GM23338 (cell line): ENCODE measurements around the gene HP. TPM values are rescaled to one million over a fixed set of nuclear protein-coding genes. Genes with fewer than 3 reads are reported as not detected.
"Not testable (repeated sequence)": the region's sequence is repeated elsewhere in the genome, so short reads cannot be mapped to it uniquely, and the experiment has no call there.

Source experiments
- ATAC-seq: fragments of 200-7000 bp; cut with Tn5 transposase; 3 replicates; pipeline ENCODE4 v1.9.1; 2020
- DNase-seq: peaks from one replicate; pipeline ENCODE4 v3.0.0-alpha.2; 2015; ENCODE audit warnings: low spot score
- H2AFZ ChIP-seq: fragments of 200-600 bp; sonication (generic); 2 replicates; pipeline ENCODE4 v1.8.0; 2016; ENCODE audit warnings: antibody characterized with exemption, mild to moderate bottlenecking, moderate library complexity
- H3F3A ChIP-seq: fragments of 200-600 bp; sonication (generic); replicated peaks from 2 replicates; pipeline ENCODE4 v1.8.0; 2017; ENCODE audit warnings: antibody characterized with exemption, mixed run types, low read depth
- H3K27ac ChIP-seq: fragments of 200-600 bp; sonication (generic); 2 replicates; pipeline ENCODE4 v1.6.1; 2016; ENCODE audit warnings: low read depth
- H3K27me3 ChIP-seq: fragments of 200-600 bp; sonication (generic); 2 replicates; pipeline ENCODE4 v1.8.0; 2016; ENCODE audit warnings: mild to moderate bottlenecking, mixed run types, moderate library complexity; ENCODE audit not compliant: insufficient read depth
- H3K36me3 ChIP-seq: fragments of 200-600 bp; sonication (generic); 2 replicates; pipeline ENCODE4 v1.8.0; 2016; ENCODE audit warnings: mild to moderate bottlenecking; ENCODE audit not compliant: insufficient read depth
- H3K4me1 ChIP-seq: fragments of 200-600 bp; sonication (generic); 2 replicates; pipeline ENCODE4 v1.8.0; 2016; ENCODE audit warnings: mild to moderate bottlenecking, moderate library complexity; ENCODE audit not compliant: insufficient read depth
- H3K4me2 ChIP-seq: fragments of 200-600 bp; sonication (generic); 2 replicates; pipeline ENCODE4 v1.7.1; 2017; ENCODE audit warnings: mixed run types
- H3K4me3 ChIP-seq: fragments of 200-600 bp; sonication (generic); 2 replicates; pipeline ENCODE4 v1.6.1; 2016; ENCODE audit warnings: mixed run types
- H3K79me2 ChIP-seq: fragments of 200-600 bp; sonication (generic); replicated peaks from 2 replicates; pipeline ENCODE4 v1.8.0; 2017; ENCODE audit warnings: mild to moderate bottlenecking; ENCODE audit not compliant: insufficient read depth
- H3K9me2 ChIP-seq: fragments of 200-600 bp; sonication (generic); 2 replicates; pipeline ENCODE4 v1.8.0; 2017; ENCODE audit not compliant: insufficient read depth
- H4K20me1 ChIP-seq: fragments of 200-600 bp; sonication (generic); replicated peaks from 2 replicates; pipeline ENCODE4 v1.8.0; 2017; ENCODE audit warnings: mild to moderate bottlenecking; ENCODE audit not compliant: insufficient read depth
- H3K27ac Mint-ChIP-seq: 2 replicates; pipeline ENCODE4 v1.8.0; 2020; ENCODE audit warnings: inconsistent platforms, mild to moderate bottlenecking, moderate library complexity, mixed read lengths
- H3K27me3 Mint-ChIP-seq: 3 replicates; pipeline ENCODE4 v1.8.0; 2022; ENCODE audit warnings: low read depth, mild to moderate bottlenecking, moderate library complexity, mixed read lengths, inconsistent platforms; ENCODE audit not compliant: insufficient read depth, poor library complexity
- H3K36me3 Mint-ChIP-seq: 3 replicates; pipeline ENCODE4 v1.8.0; 2021; ENCODE audit warnings: low read depth, mild to moderate bottlenecking, inconsistent platforms, moderate library complexity, mixed read lengths
- H3K4me1 Mint-ChIP-seq: 3 replicates; pipeline ENCODE4 v1.8.0; 2020; ENCODE audit warnings: mild to moderate bottlenecking, inconsistent platforms, mixed read lengths
- H3K4me3 Mint-ChIP-seq: 3 replicates; pipeline ENCODE4 v1.8.0; 2021; ENCODE audit warnings: moderate library complexity, mild to moderate bottlenecking, inconsistent platforms, mixed read lengths
- H3K9me3 Mint-ChIP-seq: 3 replicates; pipeline ENCODE4 v1.8.0; 2020; ENCODE audit warnings: moderate library complexity, mild to moderate bottlenecking, inconsistent platforms, mixed read lengths
- CREB1 ChIP-seq: fragments of 250-450 bp; sonication (Bioruptor Pico); IDR thresholded peaks from 2 replicates; pipeline ENCODE4 v1.5.0; 2020; ENCODE audit warnings: low read depth, mild to moderate bottlenecking, moderate library complexity
- ETS1 ChIP-seq: IDR thresholded peaks from 2 replicates; pipeline ENCODE4 v1.6.1; 2016; ENCODE audit warnings: antibody characterized with exemption
- EZH2 ChIP-seq: fragments of 200-600 bp; sonication (generic); IDR thresholded peaks from one replicate; pipeline ENCODE4 v1.8.0; 2017; ENCODE audit warnings: antibody characterized with exemption, mild to moderate bottlenecking, low read depth; ENCODE audit not compliant: unreplicated experiment
- EZH2phosphoT487 ChIP-seq: fragments of 200-600 bp; sonication (generic); IDR thresholded peaks from one replicate; pipeline ENCODE4 v1.8.1; 2018; ENCODE audit warnings: antibody characterized with exemption; ENCODE audit not compliant: unreplicated experiment
- JUNB ChIP-seq: IDR thresholded peaks from one replicate; pipeline ENCODE4 v1.6.1; 2016; ENCODE audit warnings: antibody characterized with exemption; ENCODE audit not compliant: unreplicated experiment
- NANOG ChIP-seq: IDR thresholded peaks from 2 replicates; pipeline ENCODE4 v1.6.1; 2016; ENCODE audit warnings: antibody characterized with exemption, borderline replicate concordance
- POLR2AphosphoS5 ChIP-seq: IDR thresholded peaks from 2 replicates; pipeline ENCODE4 v1.6.1; 2016; ENCODE audit warnings: antibody characterized with exemption, low read depth
- REST ChIP-seq: IDR thresholded peaks from one replicate; pipeline ENCODE4 v1.6.1; 2018; ENCODE audit warnings: antibody characterized with exemption; ENCODE audit not compliant: unreplicated experiment
- STAT1 ChIP-seq: IDR thresholded peaks from one replicate; pipeline ENCODE4 v1.6.1; 2016; ENCODE audit warnings: antibody characterized with exemption; ENCODE audit not compliant: unreplicated experiment
- ZNF462 ChIP-seq: fragments of 250-450 bp; sonication (Bioruptor Pico); IDR thresholded peaks from 2 replicates; pipeline ENCODE4 v1.5.0; 2020; ENCODE audit warnings: mild to moderate bottlenecking, moderate library complexity
- polyA plus RNA-seq: library from polyadenylated mRNA; unstranded; fragments of >200 nt; fragmentation: Nextera tagmentation; extraction: Ambion mirVana; gene quantifications from 2 replicates; pipeline ENCODE4 v1.2.1, GENCODE V29; 2016
- total RNA-seq: library from RNA; depleted of rRNA; stranded (reverse); fragments of >200 nt; shearing (Covaris generic); gene quantifications from 2 replicates; pipeline ENCODE4 v1.2.3, GENCODE V29; 2014

The HP gene
- total and polyA plus RNA-seq, 2 experiments from 2014 or later: 0.26 TPM; not detected in 1

- not testable (repeated sequence) for H3F3A ChIP-seq, H3K27ac Mint-ChIP-seq, H3K27ac ChIP-seq, H3K27me3 ChIP-seq, H3K4me1 Mint-ChIP-seq, H3K36me3 Mint-ChIP-seq, H2AFZ ChIP-seq, H4K20me1 ChIP-seq, H3K4me3 Mint-ChIP-seq, H3K79me2 ChIP-seq, H3K4me3 ChIP-seq, H3K4me2 ChIP-seq, ATAC-seq, DNase-seq, H3K4me1 ChIP-seq, H3K27me3 Mint-ChIP-seq, H3K9me2 ChIP-seq, H3K36me3 ChIP-seq
- peaks cover 10% of the 10 kb centered on the region; the same call in 1 of the 3 replicates for H3K9me3 Mint-ChIP-seq
Measured at GRCh38 chr16:72076991-72077706, 22.8 kb downstream of the HP start.

- ATAC-seq: no peak
- Histone ChIP-seq H3K4me1 (no peaks in the 10 kb centered on the region), H3K27me3 (no peaks in the 10 kb centered on the region), H3K27ac (no peak overlapping the region), H3K79me2 (no peaks in the 10 kb centered on the region), H3K36me3 (peaks cover 10% of the 10 kb centered on the region; the same call in 1 of the 2 replicates), H3K4me3 (no peak overlapping the region), H3K4me2 (no peak overlapping the region), H3K9me2 (no peaks in the 10 kb centered on the region; the same call in 1 of the 2 replicates), H3F3A (no peaks in the 10 kb centered on the region), H2AFZ (no peak overlapping the region), H4K20me1 (no peaks in the 10 kb centered on the region)
- Mint-ChIP-seq H3K4me1 (no peaks in the 10 kb centered on the region), H3K27ac (no peak overlapping the region), H3K9me3 (peaks cover 15% of the 10 kb centered on the region), H3K4me3 (no peak overlapping the region), H3K27me3 (peaks cover 3% of the 10 kb centered on the region), H3K36me3 (peaks cover 49% of the 10 kb centered on the region)
- DNase-seq: no peak
- no peak for TF ChIP-seq EZH2
- TF ChIP-seq JUNB: no peak
- TF ChIP-seq STAT1: no peak
- no peak for TF ChIP-seq NANOG
- no peak for TF ChIP-seq CREB1 (CRISPR knock-in tag)
- TF ChIP-seq ZNF462 (CRISPR knock-in tag): no peak
- TF ChIP-seq REST: no peak
- TF ChIP-seq POLR2AphosphoS5: no peak
- TF ChIP-seq EZH2phosphoT487: no peak
- no peak for TF ChIP-seq ETS1
Measured at GRCh38 chr16:72083778-72084404, 29.6 kb downstream of the HP start.
